Measurements from ENCODE around the gene LBHD2. TPM values are rescaled to one million over a fixed set of nuclear protein-coding genes. Genes with fewer than 3 reads are reported as not detected.

LBHD2 gene
- total and polyA plus RNA-seq, 10 of the 15 experiments (the other 5 are each of a cell fraction or from before 2014, with no cell fraction given) = not detected

DNA sequence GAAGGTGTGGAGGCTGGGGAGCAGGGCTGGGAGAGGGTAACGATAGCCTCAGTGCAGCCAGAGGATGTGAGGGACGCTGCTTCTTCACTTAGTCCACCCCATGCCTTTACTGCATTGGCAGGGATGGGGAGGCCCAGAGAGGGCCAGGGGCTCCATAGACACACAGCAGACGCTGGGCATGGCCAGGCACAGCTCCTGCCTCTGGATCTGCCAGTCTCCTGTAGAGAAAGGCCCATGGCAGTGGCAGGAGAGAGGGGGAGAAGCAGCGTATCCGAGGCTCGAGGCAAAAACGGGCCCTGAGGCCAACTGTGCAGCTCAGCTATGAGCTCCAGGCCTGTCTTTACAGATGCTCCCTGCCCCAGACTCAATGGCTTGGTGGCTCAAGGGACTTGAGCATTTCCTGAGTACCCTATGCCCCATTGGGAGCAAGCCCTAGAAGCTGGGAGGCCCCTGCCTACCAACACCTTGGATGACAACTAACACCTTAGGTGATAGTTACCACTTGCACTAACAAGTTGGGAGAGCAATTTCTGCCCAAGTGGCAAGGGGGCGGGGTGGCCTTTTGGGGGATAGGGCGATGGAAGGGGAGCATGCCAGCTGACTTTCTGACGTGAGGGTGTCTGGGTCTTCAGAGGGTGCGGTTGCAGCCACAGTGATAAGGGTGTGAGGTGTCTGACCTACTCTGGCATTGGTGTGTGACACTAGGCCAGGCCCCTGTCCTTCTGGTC lies 5.0 kb upstream of the LBHD2 start:
- no peak overlapping the region for H3K4me3 ChIP-seq
- no peak overlapping the region for H3K4me2 ChIP-seq (ENCODE audit: control insufficient read depth, insufficient read depth)
- H3K27me3 ChIP-seq (replicated peaks in 1 of 2; ENCODE audit: control insufficient read depth in 2 of 2, insufficient read depth in 2 of 2, low read length in 1 of 2) = no peaks in the 10 kb centered on the region; a peak in 1 of 4 replicates
- ATAC-seq = no peak
- H3K79me2 ChIP-seq (ENCODE audit: control insufficient read depth, insufficient read depth, low read length) = no peaks in the 10 kb centered on the region
- BruUV-seq (replicated peaks) = no TSS peak
- no peak overlapping the region for H3K27ac ChIP-seq (ENCODE audit: control insufficient read depth, insufficient read depth)
- TF ChIP-seq LARP7 (IDR thresholded peaks at IDR 0.05) = no peak
- no peak for TF ChIP-seq SMARCA5 (IDR thresholded peaks at IDR 0.05)
- no peak for FAIRE-seq
- peaks cover 4% of the 10 kb centered on the region; the same call in 1 of the 2 replicates for H3K4me1 ChIP-seq (ENCODE audit: control insufficient read depth, insufficient read depth, low read length)
- no peak overlapping the region for H3K9ac ChIP-seq (ENCODE audit: control insufficient read depth, insufficient read depth, low read length)
- CTCF ChIA-PET = interaction anchor here (0.7 to 3.8 kb wide), 12 partner anchors 8 to 384 kb away, joined by 3 to 16 read pairs (median 4); partner anchors contain the start of gene EXOC3L4
- POLR2A ChIA-PET = no interaction called here
- no peaks in the 10 kb centered on the region for H3K36me3 ChIP-seq (ENCODE audit: control insufficient read depth in 2 of 2, insufficient read depth in 2 of 2, low read length in 1 of 2)
- H3K9me3 ChIP-seq (replicated peaks; ENCODE audit: control insufficient read depth, insufficient read depth, low read length) = no peaks in the 10 kb centered on the region
- SMC1A ChIA-PET (ENCODE audit: uncharacterized antibody, unreplicated experiment) = interaction anchor here (1.2 to 1.6 kb wide), 6 partner anchors 17 to 108 kb away, joined by 3 to 8 read pairs (median 4); no protein-coding TSS in a partner anchor
- intact Hi-C loops (cut with micrococcal nuclease; ENCODE audit: unreplicated experiment) (loop anchor here (1.0 to 2.0 kb wide), 2 partner anchors 106 to 213 kb away; no protein-coding TSS in a partner anchor), in situ Hi-C loops (cut with MboI) (loop anchor here (5.0 kb wide), 1 partner anchor 213 kb away; no protein-coding TSS in a partner anchor)
- DNase-seq (ENCODE audit: low read depth, low spot score) = no peak
- RAD21 ChIA-PET (ENCODE audit: unreplicated experiment) = interaction anchor here (0.7 to 2.0 kb wide), 14 partner anchors 12 to 384 kb away, joined by 3 to 13 read pairs (median 3); no protein-coding TSS in a partner anchor
- no peak overlapping the region for H2AFZ ChIP-seq (ENCODE audit: control insufficient read depth, low read depth, low read length)
- 30% methylated on average over 11 of the region's 11 CpGs for WGBS (ENCODE audit: insufficient coverage, insufficient replicate concordance, low lambda C conversion rate, missing lambda C conversion rate)
- no peaks in the 10 kb centered on the region for H4K20me1 ChIP-seq (ENCODE audit: control insufficient read depth, insufficient read depth)

DNA sequence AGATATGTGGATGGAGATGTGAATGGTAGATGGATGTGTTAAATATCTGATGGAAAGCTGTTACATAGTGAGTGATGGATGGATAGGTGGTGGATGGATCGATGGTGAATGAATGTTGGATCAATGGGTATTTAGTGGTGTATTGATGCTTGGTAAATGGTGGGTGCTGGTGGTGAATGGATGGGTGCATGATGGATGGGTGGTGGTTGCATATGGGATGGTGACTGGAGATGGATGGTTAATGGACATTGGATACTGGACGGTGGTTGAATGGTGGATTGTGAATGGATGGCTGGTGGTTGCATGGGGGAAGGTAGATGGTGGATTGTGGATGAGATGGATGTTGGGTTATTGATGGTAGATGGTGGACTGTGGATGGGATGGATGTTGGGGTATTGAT lies 2.1 kb upstream of the LBHD2 start:
- no peak for TF ChIP-seq MXI1 (IDR thresholded peaks at IDR 0.05; ENCODE audit: low read depth, low read length)
- TF ChIP-seq ZNF217 (IDR thresholded peaks at IDR 0.05) = no peak
- no peak for TF ChIP-seq RELA (IDR thresholded peaks at IDR 0.05; ENCODE audit: borderline replicate concordance, partially characterized antibody)
- TF ChIP-seq SUZ12 (IDR thresholded peaks at IDR 0.05; ENCODE audit: unreplicated experiment) = no peak
- no peak for TF ChIP-seq EED (IDR thresholded peaks at IDR 0.05; ENCODE audit: low read depth)
- no peak for TF ChIP-seq CHD1 (IDR thresholded peaks at IDR 0.05; ENCODE audit: low read depth, low read length)
- TF ChIP-seq, protein P1, sequence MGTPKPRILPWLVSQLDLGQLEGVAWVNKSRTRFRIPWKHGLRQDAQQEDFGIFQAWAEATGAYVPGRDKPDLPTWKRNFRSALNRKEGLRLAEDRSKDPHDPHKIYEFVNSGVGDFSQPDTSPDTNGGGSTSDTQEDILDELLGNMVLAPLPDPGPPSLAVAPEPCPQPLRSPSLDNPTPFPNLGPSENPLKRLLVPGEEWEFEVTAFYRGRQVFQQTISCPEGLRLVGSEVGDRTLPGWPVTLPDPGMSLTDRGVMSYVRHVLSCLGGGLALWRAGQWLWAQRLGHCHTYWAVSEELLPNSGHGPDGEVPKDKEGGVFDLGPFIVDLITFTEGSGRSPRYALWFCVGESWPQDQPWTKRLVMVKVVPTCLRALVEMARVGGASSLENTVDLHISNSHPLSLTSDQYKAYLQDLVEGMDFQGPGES (IDR thresholded peaks at IDR 0.05) = no peak
- no peak for TF ChIP-seq FOS (IDR thresholded peaks at IDR 0.05; ENCODE audit: borderline replicate concordance, extremely low read depth, insufficient read length)
- ChIA-PET POLR2A (no interaction called here), SMC1A (ENCODE audit: uncharacterized antibody, unreplicated experiment) (no interaction called here), RAD21 (ENCODE audit: unreplicated experiment) (no interaction called here), CTCF (no interaction called here)
- Histone ChIP-seq H3K27me3 (replicated peaks in 1 of 2; ENCODE audit: control insufficient read depth in 2 of 2, insufficient read depth in 2 of 2, low read length in 1 of 2) (peaks cover 0 to 2% of the 10 kb centered on the region in 2 experiments; a peak in 2 of 4 replicates), H3K4me2 (ENCODE audit: control insufficient read depth, insufficient read depth) (no peak overlapping the region), H3K9ac (ENCODE audit: control insufficient read depth, insufficient read depth, low read length) (no peak overlapping the region), H4K20me1 (ENCODE audit: control insufficient read depth, insufficient read depth) (no peaks in the 10 kb centered on the region), H3K4me1 (ENCODE audit: control insufficient read depth, insufficient read depth, low read length) (no peaks in the 10 kb centered on the region), H3K36me3 (ENCODE audit: control insufficient read depth in 2 of 2, insufficient read depth in 2 of 2, low read length in 1 of 2) (no peaks in the 10 kb centered on the region), H3K4me3 (no peak overlapping the region), H3K9me3 (replicated peaks; ENCODE audit: control insufficient read depth, insufficient read depth, low read length) (no peaks in the 10 kb centered on the region), H2AFZ (ENCODE audit: control insufficient read depth, low read depth, low read length) (no peak overlapping the region), H3K27ac (ENCODE audit: control insufficient read depth, insufficient read depth) (no peak overlapping the region), H3K79me2 (ENCODE audit: control insufficient read depth, insufficient read depth, low read length) (no peaks in the 10 kb centered on the region)
- 74% methylated on average over 2 of the region's 2 CpGs for WGBS (ENCODE audit: insufficient coverage, insufficient replicate concordance, low lambda C conversion rate, missing lambda C conversion rate)
- no peak for FAIRE-seq
- intact Hi-C loops (cut with micrococcal nuclease; ENCODE audit: unreplicated experiment) (no loop called here), in situ Hi-C loops (cut with MboI) (no loop called here)
- no peak for DNase-seq (ENCODE audit: low read depth, low spot score)
- no peak for ATAC-seq
- BruUV-seq (replicated peaks) = no TSS peak
